ENCODE measurements around the gene TAF11L4. TPM values are rescaled to one million over a fixed set of nuclear protein-coding genes. Genes with fewer than 3 reads are reported as not detected.

Gene TAF11L4
- total RNA-seq = not detected in 2 replicates

GRCh38 chr5:17521501-17521900 is at the start of gene TAF11L4:
TSS of gene TAF11L4 (plus strand) at chr5:17521801.

GRCh38 chr5:17497931-17498330 is 23.7 kb upstream of the TAF11L4 start, which contains the start of gene TAF11L2:
TSS of gene TAF11L2 (plus strand) at chr5:17498231.

GRCh38 chr5:17518067-17518466 is 3.5 kb upstream of the TAF11L4 start, which contains the start of gene TAF11L3:
TSS of gene TAF11L3 (plus strand) at chr5:17518367.

GRCh38 chr5:17524935-17525334 is 3.3 kb downstream of the TAF11L4 start, which contains the start of gene TAF11L5:
TSS of gene TAF11L5 (plus strand) at chr5:17525235.

GRCh38 chr5:17528369-17528768 is 6.8 kb downstream of the TAF11L4 start, which contains the start of gene TAF11L6:
TSS of gene TAF11L6 (plus strand) at chr5:17528669.

Other genes starting within 250 kb of the TAF11L4 start
- not detected in 2 replicates for gene TAF11L2, start 23.6 kb upstream of the TAF11L4 start, total RNA-seq
- not detected in 2 replicates for gene TAF11L3, start 3.4 kb upstream of the TAF11L4 start, total RNA-seq
- gene TAF11L5, start 3.4 kb downstream of the TAF11L4 start, total RNA-seq = not detected in 2 replicates
- gene TAF11L6, start 6.9 kb downstream of the TAF11L4 start, total RNA-seq = not detected in 2 replicates
- not detected in 2 replicates for gene TAF11L7, start 64.0 kb downstream of the TAF11L4 start, total RNA-seq
- not detected in 2 replicates for gene TAF11L8, start 69.2 kb downstream of the TAF11L4 start, total RNA-seq
- not detected in 2 replicates for gene TAF11L9, start 72.6 kb downstream of the TAF11L4 start, total RNA-seq
- not detected in 2 replicates for gene TAF11L10, start 76.0 kb downstream of the TAF11L4 start, total RNA-seq
- not detected in 2 replicates for gene TAF11L11, start 82.4 kb downstream of the TAF11L4 start, total RNA-seq
- not detected in 2 replicates for gene TAF11L12, start 88.6 kb downstream of the TAF11L4 start, total RNA-seq
- not detected in 2 replicates for gene TAF11L13, start 110.3 kb downstream of the TAF11L4 start, total RNA-seq
- gene TAF11L14, start 112.7 kb downstream of the TAF11L4 start, total RNA-seq = not detected in 2 replicates

Data from mammary microvascular endothelial cell (primary cell).